Measurements from ENCODE around the gene CNTRL. TPM values are rescaled to one million over a fixed set of nuclear protein-coding genes. Genes with fewer than 3 reads are reported as not detected.

CNTRL gene
- total RNA-seq, 1 experiment from 2014 or later, result 31.3 TPM

- no peak for DNase-seq (ENCODE audit: low spot score)
These were observed 125.6 kb downstream of the CNTRL start for GRCh38 chr9:121200356-121200755.

GRCh38 chr9:121201045-121201737 lies 126.4 kb downstream of the CNTRL start:
- DNase-seq (ENCODE audit: low spot score), result no peak

GRCh38 chr9:121201738-121202533 lies 127.2 kb downstream of the CNTRL start, which contains the start of gene RAB14:
Gene RAB14 (minus strand): TSS chr9:121201869. CDS start chr9:121193412, 8,457 bp downstream.
- DNase-seq (ENCODE audit: low spot score), result peak; percentile 99

GRCh38 chr9:121204121-121204520 lies 129.4 kb downstream of the CNTRL start:
- no peak for DNase-seq (ENCODE audit: low spot score)

GRCh38 chr9:121204611-121205010 lies 129.9 kb downstream of the CNTRL start:
- no peak for DNase-seq (ENCODE audit: low spot score)

GRCh38 chr9:121206516-121207370 lies 132.0 kb downstream of the CNTRL start:
- peak; percentile 63 for DNase-seq (ENCODE audit: low spot score)

- DNase-seq (ENCODE audit: low spot score), result no peak
These were observed 132.7 kb downstream of the CNTRL start for GRCh38 chr9:121207371-121207940.

GRCh38 chr9:121210536-121210935 lies 135.8 kb downstream of the CNTRL start:
- no peak for DNase-seq (ENCODE audit: low spot score)

- DNase-seq (ENCODE audit: low spot score), result peak; percentile 95
These were observed 138.5 kb downstream of the CNTRL start for GRCh38 chr9:121213136-121213806.

- DNase-seq (ENCODE audit: low spot score), result no peak
These were observed 139.2 kb downstream of the CNTRL start for GRCh38 chr9:121214005-121214404.

- DNase-seq (ENCODE audit: low spot score), result no peak
These were observed 141.6 kb downstream of the CNTRL start for GRCh38 chr9:121216271-121216805.

GRCh38 chr9:121217609-121218292 lies 143.0 kb downstream of the CNTRL start:
- DNase-seq (ENCODE audit: low spot score), result no peak

- no peak for DNase-seq (ENCODE audit: low spot score)
These were observed 143.7 kb downstream of the CNTRL start for GRCh38 chr9:121218357-121219027.

GRCh38 chr9:121219530-121219929 lies 144.8 kb downstream of the CNTRL start:
- no peak for DNase-seq (ENCODE audit: low spot score)

GRCh38 chr9:121220996-121221663 lies 146.4 kb downstream of the CNTRL start:
- no peak for DNase-seq (ENCODE audit: low spot score)

- DNase-seq (ENCODE audit: low spot score), result no peak
These were observed 146.9 kb downstream of the CNTRL start for GRCh38 chr9:121221664-121222055.

GRCh38 chr9:121222524-121223171 lies 147.9 kb downstream of the CNTRL start:
- peak; percentile 58 for DNase-seq (ENCODE audit: low spot score)

- no peak for DNase-seq (ENCODE audit: low spot score)
These were observed 150.5 kb downstream of the CNTRL start for GRCh38 chr9:121225240-121225639.

- peak; percentile 46 for DNase-seq (ENCODE audit: low spot score)
These were observed 151.4 kb downstream of the CNTRL start for GRCh38 chr9:121226175-121226574.

Measured in A172 (cell line).